Upper lobe of left lung (tissue), 4 donors: Measurements from ENCODE around the gene SV2C.

Experiments
- CTCF ChIP-seq, 6 experiments: fragments of 450-650 bp in 4 of 6; fragments of 200-600 bp in 2 of 6; sonication (generic) in 2 of 6; IDR thresholded peaks; one replicate each; pipeline ENCODE4 v1.5.1; 2016 to 2019; ENCODE audit warnings: antibody characterized with exemption in 6 of 6
- EP300 ChIP-seq, 4 donors: sonication (generic); formaldehyde crosslinking; IDR thresholded peaks; one replicate each; pipeline ENCODE4 v1.5.1; 2017; ENCODE audit warnings: antibody characterized with exemption in 4 of 4, control low read depth in 2 of 4
- POLR2AphosphoS5 ChIP-seq, 2 donors: sonication (generic); formaldehyde crosslinking; IDR thresholded peaks; one replicate each; pipeline ENCODE4 v1.5.1; 2017; ENCODE audit warnings: antibody characterized with exemption in 2 of 2

- TF ChIP-seq CTCF (IDR thresholded peaks at IDR 0.05): no peak
- TF ChIP-seq EP300 (IDR thresholded peaks at IDR 0.05): no peak
- TF ChIP-seq POLR2AphosphoS5 (IDR thresholded peaks at IDR 0.05): no peak
Measured at GRCh38 chr5:76314643-76315042, 231.5 kb downstream of the SV2C start.
